GM23248 (cell line): ENCODE results near the gene CFAP47.

Experiments
- EZH2 ChIP-seq: fragments of 200-600 bp; sonication (generic); IDR thresholded peaks from 2 replicates; pipeline ENCODE4 v1.6.1; 2018; ENCODE audit warnings: antibody characterized with exemption, mild to moderate bottlenecking; ENCODE audit not compliant: insufficient read depth, poor library complexity, severe bottlenecking
- EZH2phosphoT487 ChIP-seq: fragments of 200-600 bp; sonication (generic); IDR thresholded peaks from 2 replicates; pipeline ENCODE4 v1.6.1; 2018; ENCODE audit warnings: antibody characterized with exemption, moderate library complexity, mild to moderate bottlenecking, low read depth; ENCODE audit not compliant: insufficient read depth

DNA sequence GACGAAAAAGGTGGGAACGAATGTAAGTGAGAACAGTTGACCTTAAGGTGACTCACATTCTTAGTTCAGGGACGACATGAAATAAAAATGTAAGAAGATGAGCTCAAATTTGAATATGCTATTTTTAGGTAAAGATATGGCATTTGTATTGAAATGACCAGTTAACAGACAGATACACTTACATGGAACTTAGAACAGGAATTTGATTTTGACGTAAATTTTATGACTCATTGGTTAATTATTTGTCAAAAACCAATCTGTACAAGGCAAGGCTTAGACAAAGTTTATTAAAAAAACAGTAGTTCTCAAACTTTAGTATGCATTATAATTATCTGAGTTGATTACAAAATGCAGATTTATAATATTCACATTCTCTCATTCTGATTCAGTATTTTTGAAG, 469.4 kb downstream of the CFAP47 start:
- no peak for TF ChIP-seq EZH2
- no peak for TF ChIP-seq EZH2phosphoT487
